Liver (tissue), 9 donors: ENCODE data around the gene TMEM238L. TPM values are rescaled to one million over a fixed set of nuclear protein-coding genes. Genes with fewer than 3 reads are reported as not detected.

Experiments used
- DNase-seq: peaks from one replicate; pipeline ENCODE4 v3.0.0-alpha.2; 2017; ENCODE audit warnings: low spot score
- H3K27ac ChIP-seq, 2 donors: one replicate each; pipeline ENCODE4 v1.7.0; 2013; ENCODE audit warnings: inconsistent platforms in 2 of 2, low read length in 2 of 2, control low read depth in 1 of 2, low read depth in 1 of 2, mild to moderate bottlenecking in 1 of 2
- H3K27me3 ChIP-seq, 4 donors: one replicate each; pipeline versions ENCODE4 v1.6.1 to v1.7.0; 2013; ENCODE audit warnings: low read length in 3 of 4, inconsistent platforms in 1 of 4, mild to moderate bottlenecking in 1 of 4, moderate library complexity in 1 of 4; ENCODE audit not compliant: control insufficient read depth in 4 of 4, insufficient read depth in 4 of 4
- H3K36me3 ChIP-seq, 4 donors: one replicate each; pipeline versions ENCODE4 v1.6.1 to v1.7.0; 2013; ENCODE audit warnings: low read length in 3 of 4, mild to moderate bottlenecking in 3 of 4, low read depth in 1 of 4, moderate library complexity in 1 of 4; ENCODE audit not compliant: control insufficient read depth in 4 of 4, insufficient read depth in 3 of 4
- H3K4me1 ChIP-seq, 4 donors: one replicate each; pipeline versions ENCODE4 v1.6.1 to v1.7.0; 2013; ENCODE audit warnings: low read length in 3 of 4, mild to moderate bottlenecking in 3 of 4, moderate library complexity in 1 of 4; ENCODE audit not compliant: control insufficient read depth in 4 of 4, insufficient read depth in 4 of 4
- H3K4me3 ChIP-seq, 3 donors: one replicate each; pipeline versions ENCODE4 v1.6.1 to v1.7.0; 2013; ENCODE audit warnings: low read length in 3 of 3, control low read depth in 1 of 3, low read depth in 1 of 3, mild to moderate bottlenecking in 1 of 3
- H3K9ac ChIP-seq, 2 donors: one replicate each; pipeline ENCODE4 v1.7.0; 2013; ENCODE audit warnings: low read length in 2 of 2, mild to moderate bottlenecking in 2 of 2, moderate library complexity in 2 of 2, control low read depth in 1 of 2, low read depth in 1 of 2
- H3K9me3 ChIP-seq, 4 donors: one replicate each; pipeline versions ENCODE4 v1.6.1 to v1.7.0; 2013; ENCODE audit warnings: low read length in 3 of 4; ENCODE audit not compliant: control insufficient read depth in 4 of 4
- ATF3 ChIP-seq: IDR thresholded peaks from 2 replicates; pipeline ENCODE4 v1.6.1; 2016; ENCODE audit warnings: antibody characterized with exemption
- CTCF ChIP-seq: fragments of 150-350 bp; IDR thresholded peaks from 2 replicates; pipeline ENCODE4 v1.5.1; 2017; ENCODE audit warnings: improper control_type of control experiment, low read depth, low read length; ENCODE audit not compliant: missing input control
- EGR1 ChIP-seq, 2 donors: IDR thresholded peaks; 2 replicates each; pipeline ENCODE4 v1.6.1; 2016 to 2018; ENCODE audit warnings: antibody characterized with exemption in 2 of 2, low read depth in 2 of 2
- FOXA1 ChIP-seq: IDR thresholded peaks from 2 replicates; pipeline ENCODE4 v1.6.1; 2016; ENCODE audit warnings: antibody characterized with exemption
- FOXA2 ChIP-seq: IDR thresholded peaks from 2 replicates; pipeline ENCODE4 v1.6.1; 2016; ENCODE audit warnings: antibody characterized with exemption
- GABPA ChIP-seq, 2 donors: IDR thresholded peaks in 1 of 2; conservative IDR thresholded peaks in 1 of 2; 2 replicates each; pipeline ENCODE4 v1.6.1; 2016; ENCODE audit warnings: antibody characterized with exemption in 2 of 2, mild to moderate bottlenecking in 1 of 2, moderate library complexity in 1 of 2
- HNF4A ChIP-seq, 2 donors: conservative IDR thresholded peaks; 2 replicates each; pipeline ENCODE4 v1.6.1; 2016; ENCODE audit warnings: antibody characterized with exemption in 2 of 2, mild to moderate bottlenecking in 2 of 2
- HNF4G ChIP-seq: IDR thresholded peaks from 2 replicates; pipeline ENCODE4 v1.6.1; 2016; ENCODE audit warnings: antibody characterized with exemption
- JUND ChIP-seq, 2 donors: IDR thresholded peaks; 2 replicates each; pipeline ENCODE4 v1.6.1; 2016; ENCODE audit warnings: antibody characterized with exemption in 2 of 2
- MAX ChIP-seq: IDR thresholded peaks from 2 replicates; pipeline ENCODE4 v1.6.1; 2016; ENCODE audit warnings: antibody characterized with exemption
- NR2F2 ChIP-seq: IDR thresholded peaks from 2 replicates; pipeline ENCODE4 v1.6.1; 2016; ENCODE audit warnings: antibody characterized with exemption
- RAD21 ChIP-seq, 2 donors: IDR thresholded peaks; 2 replicates each; pipeline ENCODE4 v1.6.1; 2016; ENCODE audit warnings: antibody characterized with exemption in 2 of 2, mild to moderate bottlenecking in 2 of 2
- REST ChIP-seq: IDR thresholded peaks from 2 replicates; pipeline ENCODE4 v1.6.1; 2016; ENCODE audit warnings: antibody characterized with exemption, mild to moderate bottlenecking
- RXRA ChIP-seq, 2 donors: IDR thresholded peaks; 2 replicates each; pipeline ENCODE4 v1.6.1; 2017 to 2018; ENCODE audit warnings: antibody characterized with exemption in 2 of 2, mild to moderate bottlenecking in 1 of 2
- SP1 ChIP-seq: IDR thresholded peaks from 2 replicates; pipeline ENCODE4 v1.6.1; 2018; ENCODE audit warnings: antibody characterized with exemption, mild to moderate bottlenecking
- TAF1 ChIP-seq: conservative IDR thresholded peaks from 2 replicates; pipeline ENCODE4 v1.6.1; 2016; ENCODE audit warnings: antibody characterized with exemption, mild to moderate bottlenecking
- YY1 ChIP-seq: IDR thresholded peaks from 2 replicates; pipeline ENCODE4 v1.6.1; 2016; ENCODE audit warnings: antibody characterized with exemption, mild to moderate bottlenecking
- ZBTB33 ChIP-seq: IDR thresholded peaks from 2 replicates; pipeline ENCODE4 v1.6.1; 2016; ENCODE audit warnings: antibody characterized with exemption
- WGBS: extraction: QIAGEN DNeasy Blood & Tissue Kit; methylation state at CpG from one replicate; pipeline ENCODE4 v1.1.7; 2013; 5-methylcytosine and 5-hydroxymethylcytosine counted together
- polyA plus RNA-seq, 2 donors: library from polyadenylated mRNA; stranded (reverse) in 1 of 2; unstranded in 1 of 2; fragments of 200-250 nt in 1 of 2; fragments of >200 nt in 1 of 2; fragmentation: Nextera tagmentation in 1 of 2; extraction: Ambion mirVana in 1 of 2; gene quantifications; one replicate each; pipeline versions ENCODE4 v1.2.1 to v1.2.3, GENCODE V29; 2013 to 2015
- total RNA-seq, 2 donors: library from RNA; depleted of rRNA; stranded (reverse); fragments of >200 nt; gene quantifications; one replicate each; pipeline ENCODE4 v1.2.3, GENCODE V29; 2014
- donor health status: healthy.
- donor health status: healthy.
- donor health status: healthy.
- donor health status: healthy.
- donor health status: healthy.

TMEM238L gene
- total and polyA plus RNA-seq, 4 donors: 0.85 to 4.2 (median 1.2) TPM; not detected in 1

- WGBS: 83% methylated on average over 9 of the region's 9 CpGs
- no peaks in the 10 kb centered on the region for H3K9me3 ChIP-seq
- H3K27ac ChIP-seq: no peak overlapping the region
- H3K27me3 ChIP-seq: no peaks in the 10 kb centered on the region
- no peak overlapping the region for H3K4me3 ChIP-seq
- no peak for DNase-seq
- H3K36me3 ChIP-seq: no peaks in the 10 kb centered on the region
- H3K4me1 ChIP-seq: peaks cover 4 to 13% (median 8%) of the 10 kb centered on the region in 4 donors
- H3K9ac ChIP-seq: no peak overlapping the region
- TF ChIP-seq FOXA1: no peak
- TF ChIP-seq REST: no peak
- no peak for TF ChIP-seq MAX
Measured at GRCh38 chr17:10790491-10791401, 13.2 kb downstream of the TMEM238L start.

GRCh38 chr17:10789694-10790271 is 14.1 kb downstream of the TMEM238L start:
- H3K4me1 ChIP-seq: peaks cover 4 to 13% (median 8%) of the 10 kb centered on the region in 4 donors
- H3K27me3 ChIP-seq: no peaks in the 10 kb centered on the region
- no peaks in the 10 kb centered on the region for H3K36me3 ChIP-seq
- TF ChIP-seq FOXA2: no peak
- peak; percentile 100 for TF ChIP-seq JUND (IDR thresholded peaks at IDR 0.05)
- peak; percentile 42 to 57 for TF ChIP-seq RAD21 (IDR thresholded peaks at IDR 0.05)
- no peak for TF ChIP-seq CTCF
- peak; percentile 87 to 88 for TF ChIP-seq HNF4A (conservative IDR thresholded peaks at IDR 0.05)
- TF ChIP-seq SP1: peak; percentile 90
- peak; percentile 97 for TF ChIP-seq RXRA (IDR thresholded peaks at IDR 0.05)
- peak; percentile 93 for TF ChIP-seq NR2F2
- TF ChIP-seq TAF1: no peak
- TF ChIP-seq REST: peak; percentile 68
- peak; percentile 84 for TF ChIP-seq YY1
- TF ChIP-seq EGR1 (IDR thresholded peaks at IDR 0.05; ENCODE audit: low read depth in 2 of 2): peak; percentile 63 to 96
- TF ChIP-seq GABPA (IDR thresholded peaks at IDR 0.05 in 1 of 2, conservative IDR thresholded peaks at IDR 0.05 in 1 of 2): no peak
- peak; percentile 28 for TF ChIP-seq ZBTB33
- TF ChIP-seq ATF3: peak; percentile 99
- TF ChIP-seq FOXA1: no peak
- peak; percentile 66 for TF ChIP-seq MAX
- TF ChIP-seq HNF4G: no peak
- no peaks in the 10 kb centered on the region for H3K9me3 ChIP-seq
- no peak overlapping the region for H3K4me3 ChIP-seq
- no peak for DNase-seq
- peak overlapping the region in 1 of 2 donors; percentile 34 for H3K27ac ChIP-seq
- no peak overlapping the region for H3K9ac ChIP-seq
- WGBS: 54% methylated on average over 4 of the region's 4 CpGs
